GM18519 (cell line): ENCODE results near the gene G6PC3.
"Not testable (repeated sequence)": the region's sequence is repeated elsewhere in the genome, so short reads cannot be mapped to it uniquely, and the experiment has no call there.

Experiments
- ATAC-seq: cut with Tn5 transposase; IDR thresholded peaks from one replicate; pipeline ENCODE4 v1.9.1; 2021; ENCODE audit warnings: mild to moderate bottlenecking, moderate library complexity; ENCODE audit not compliant: unreplicated experiment, low FRiP score

Gene G6PC3

DNA sequence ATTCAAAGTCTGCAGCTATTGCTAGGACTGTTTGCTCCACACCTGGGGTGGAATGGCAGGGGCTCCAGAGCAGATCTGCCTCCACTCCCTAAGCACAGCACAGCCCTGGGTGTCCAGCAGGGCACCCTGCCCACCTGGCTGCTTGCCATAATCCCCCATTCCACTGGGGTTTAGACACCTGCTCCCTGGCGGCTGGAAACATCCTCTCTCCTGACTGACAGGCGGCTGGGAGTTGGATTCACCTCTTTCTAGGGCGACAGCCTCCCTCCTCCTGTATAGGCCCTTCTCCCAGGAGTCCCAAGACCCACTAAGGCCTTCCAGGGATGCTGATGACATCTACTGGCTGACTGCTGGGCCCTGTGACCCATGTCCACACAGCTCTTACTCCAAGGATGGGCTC lies 34.9 kb downstream of the G6PC3 start:
- no peak for ATAC-seq

DNA sequence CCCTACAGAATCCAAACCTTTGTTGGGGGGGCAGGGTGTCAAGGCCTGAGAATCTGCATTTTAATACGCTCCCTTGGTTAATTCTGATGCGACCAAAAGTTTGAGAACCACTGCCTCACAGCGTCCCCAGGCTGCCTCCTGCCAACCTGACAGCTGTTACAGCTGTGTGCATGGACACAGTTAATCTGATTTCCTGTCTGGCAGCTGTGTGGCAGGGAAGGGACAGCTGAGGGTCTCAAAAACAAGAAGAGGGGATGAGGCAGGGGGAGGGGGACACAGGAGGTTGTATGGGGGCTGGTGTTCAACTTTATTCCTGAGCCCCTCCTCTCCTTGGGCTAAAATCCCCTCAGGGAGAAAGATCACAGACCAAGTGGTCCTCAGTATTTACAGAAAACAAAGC lies 35.4 kb downstream of the G6PC3 start:
- ATAC-seq = no peak

DNA sequence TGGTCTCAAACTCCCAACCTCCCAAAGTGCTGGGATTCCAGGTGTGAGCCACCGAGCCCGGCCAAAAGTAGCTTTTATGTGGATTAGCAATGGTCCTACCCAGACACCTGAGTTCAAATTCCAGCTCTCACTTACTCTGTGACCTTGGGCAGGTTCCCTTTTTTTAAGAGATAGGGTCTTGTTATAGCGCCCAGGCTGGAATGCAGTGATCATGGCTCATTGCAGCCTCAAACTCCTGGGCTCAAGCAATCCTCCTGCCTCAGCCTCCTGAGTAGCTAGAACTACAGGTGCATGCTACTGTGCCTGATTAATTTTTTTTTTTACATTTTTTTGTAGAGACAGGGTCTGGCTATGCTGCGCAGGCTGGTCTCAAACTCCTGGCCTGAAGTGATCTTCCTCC lies 36.3 kb downstream of the G6PC3 start:
- ATAC-seq = no peak

DNA sequence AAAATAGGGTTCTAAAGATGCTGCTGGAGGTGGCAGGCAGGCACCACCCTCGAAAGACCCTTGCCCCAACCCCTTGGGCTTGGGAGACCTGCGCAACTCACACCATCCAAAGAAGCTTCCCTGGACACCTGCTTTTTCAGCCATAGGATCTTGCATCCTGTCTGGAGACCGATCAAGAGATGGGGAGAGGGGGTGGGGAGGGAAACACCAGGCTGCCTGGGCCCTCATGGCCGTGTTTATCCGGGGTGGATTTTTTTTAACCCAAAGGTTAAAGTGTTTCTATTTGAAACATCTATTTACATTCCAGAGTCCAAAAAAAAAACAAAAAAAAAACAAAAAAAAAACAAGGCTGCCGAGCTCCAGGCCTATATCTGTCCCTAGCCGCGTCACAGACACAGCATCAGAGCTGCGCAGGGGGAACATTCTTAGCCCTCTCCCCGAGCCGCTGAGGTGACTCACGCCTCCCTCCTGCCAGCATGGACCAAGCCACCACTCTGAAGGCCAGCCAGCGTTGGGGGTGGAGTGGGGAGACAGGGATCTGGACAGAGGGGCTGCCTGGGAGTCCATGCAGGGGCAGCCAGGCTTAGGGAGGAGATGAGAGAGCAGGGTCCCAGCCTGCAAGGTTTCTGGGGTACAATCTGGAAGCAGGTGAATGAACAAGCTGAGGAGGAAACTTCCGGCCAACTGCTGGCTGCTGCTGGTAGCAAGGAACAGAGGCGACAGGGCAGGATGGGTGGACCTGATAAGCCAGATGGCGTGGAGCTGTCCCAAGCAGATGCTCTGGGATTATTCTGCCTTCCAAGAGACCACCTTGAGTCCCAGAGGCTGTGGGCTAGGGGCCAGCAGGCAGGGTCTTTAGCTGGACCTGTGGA lies 38.1 kb downstream of the G6PC3 start:
- ATAC-seq = no peak

DNA sequence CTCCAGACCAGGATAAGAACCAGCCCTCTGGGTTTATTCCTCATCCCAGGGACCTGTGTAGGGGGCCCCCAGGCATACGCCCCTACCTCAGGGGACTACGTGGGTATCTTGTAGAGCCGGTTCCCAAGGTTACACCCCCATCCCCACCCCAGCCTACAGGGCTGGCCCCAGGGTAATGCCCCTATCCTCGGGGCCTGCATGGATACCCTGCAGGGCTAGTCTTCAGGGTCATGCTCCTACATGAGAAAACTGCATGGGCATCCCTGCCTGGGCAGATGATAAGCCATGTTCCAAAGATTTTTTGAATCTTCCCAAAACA lies 38.7 kb downstream of the G6PC3 start:
- ATAC-seq = no peak

DNA sequence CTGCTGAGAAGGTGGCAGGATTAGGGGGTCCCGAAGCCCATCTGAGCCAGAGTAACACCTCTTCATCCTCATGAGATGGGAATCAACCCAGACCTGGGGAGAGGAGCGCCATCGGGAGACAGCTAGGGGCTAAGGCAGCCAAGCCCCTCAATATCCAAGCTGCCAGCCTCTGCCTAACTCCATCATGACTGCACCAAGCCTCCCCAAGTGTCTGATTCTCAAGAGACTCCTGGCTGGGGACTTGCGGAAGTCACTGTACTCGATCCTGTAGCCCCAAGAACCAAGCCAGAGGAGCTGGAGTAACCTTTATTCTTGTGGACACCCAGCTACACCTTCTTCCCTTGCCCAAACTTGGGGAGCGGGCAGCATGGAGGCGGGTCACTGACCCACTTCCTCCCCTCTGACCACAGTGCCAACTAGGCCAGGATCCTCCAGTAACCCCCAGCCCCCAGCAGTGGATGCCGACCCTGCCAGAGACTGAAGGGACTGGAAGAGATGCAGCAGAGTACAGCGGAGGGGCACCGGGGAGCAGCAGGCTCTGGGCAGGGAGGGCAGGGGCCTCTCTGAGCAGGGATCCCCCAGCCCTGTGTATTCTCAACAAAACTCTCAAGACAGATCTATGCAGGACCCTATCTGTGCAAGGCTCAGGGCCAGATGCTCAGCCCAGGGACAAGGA lies 39.6 kb downstream of the G6PC3 start:
- no peak for ATAC-seq

DNA sequence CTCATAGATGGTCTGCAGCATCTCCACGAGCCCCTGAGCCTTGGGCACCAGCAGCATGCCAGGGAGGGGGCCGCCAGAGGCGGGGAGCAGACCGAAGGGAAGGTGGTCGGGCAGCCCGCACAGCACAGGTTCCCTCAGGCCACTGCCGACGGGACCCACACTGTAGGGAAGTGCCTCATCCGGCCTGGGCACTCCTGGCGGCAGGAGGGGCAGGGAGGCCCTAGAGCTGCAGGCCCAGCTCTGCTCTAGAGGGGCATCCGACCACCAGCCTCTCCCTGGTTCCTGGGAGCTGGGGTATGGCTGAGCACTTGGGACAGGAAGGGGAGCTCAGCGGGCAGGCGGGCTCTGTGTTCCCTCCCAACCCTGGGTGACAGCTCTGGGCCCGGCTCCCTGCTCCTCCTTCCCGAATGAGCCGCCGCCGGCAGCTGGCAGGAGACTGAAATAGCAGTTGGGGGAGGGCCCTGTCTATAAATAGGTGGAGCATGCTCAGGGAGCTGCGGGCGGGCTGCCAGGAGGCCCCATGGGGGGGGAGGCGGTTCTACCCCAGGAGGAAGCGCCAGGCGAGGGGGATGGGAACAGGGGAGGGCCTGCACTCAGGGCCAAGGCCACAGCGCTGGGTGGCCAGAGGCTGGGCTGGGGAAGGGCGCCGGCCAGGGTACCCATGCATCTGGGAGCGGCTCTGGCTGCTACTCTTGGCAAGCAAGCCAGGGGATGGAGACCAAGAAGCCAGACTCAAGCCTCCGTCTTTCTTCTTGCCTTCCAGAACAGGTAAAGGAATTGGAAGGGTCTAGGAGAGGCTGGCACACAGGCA lies 40.5 kb downstream of the G6PC3 start:
- ATAC-seq = no peak

DNA sequence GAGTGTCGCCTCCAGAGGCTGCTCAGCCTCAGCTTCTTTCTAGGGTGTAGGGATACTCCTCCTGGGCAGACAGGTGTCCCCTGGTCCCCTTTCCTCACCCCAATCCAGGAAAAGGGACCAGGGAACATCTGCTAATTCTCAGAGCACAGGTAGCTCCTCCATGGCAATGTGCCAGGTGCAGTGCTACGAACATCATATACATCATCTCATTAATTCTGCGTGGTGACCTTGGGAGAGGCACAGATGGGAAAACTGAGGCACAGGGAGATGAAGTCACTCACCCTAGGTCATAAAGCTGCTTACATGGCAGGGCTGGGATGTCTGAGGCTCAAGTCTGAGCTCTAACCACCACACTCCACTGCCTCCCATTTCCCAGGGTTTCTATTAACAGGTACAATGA lies 41.2 kb downstream of the G6PC3 start:
- no peak for ATAC-seq

DNA sequence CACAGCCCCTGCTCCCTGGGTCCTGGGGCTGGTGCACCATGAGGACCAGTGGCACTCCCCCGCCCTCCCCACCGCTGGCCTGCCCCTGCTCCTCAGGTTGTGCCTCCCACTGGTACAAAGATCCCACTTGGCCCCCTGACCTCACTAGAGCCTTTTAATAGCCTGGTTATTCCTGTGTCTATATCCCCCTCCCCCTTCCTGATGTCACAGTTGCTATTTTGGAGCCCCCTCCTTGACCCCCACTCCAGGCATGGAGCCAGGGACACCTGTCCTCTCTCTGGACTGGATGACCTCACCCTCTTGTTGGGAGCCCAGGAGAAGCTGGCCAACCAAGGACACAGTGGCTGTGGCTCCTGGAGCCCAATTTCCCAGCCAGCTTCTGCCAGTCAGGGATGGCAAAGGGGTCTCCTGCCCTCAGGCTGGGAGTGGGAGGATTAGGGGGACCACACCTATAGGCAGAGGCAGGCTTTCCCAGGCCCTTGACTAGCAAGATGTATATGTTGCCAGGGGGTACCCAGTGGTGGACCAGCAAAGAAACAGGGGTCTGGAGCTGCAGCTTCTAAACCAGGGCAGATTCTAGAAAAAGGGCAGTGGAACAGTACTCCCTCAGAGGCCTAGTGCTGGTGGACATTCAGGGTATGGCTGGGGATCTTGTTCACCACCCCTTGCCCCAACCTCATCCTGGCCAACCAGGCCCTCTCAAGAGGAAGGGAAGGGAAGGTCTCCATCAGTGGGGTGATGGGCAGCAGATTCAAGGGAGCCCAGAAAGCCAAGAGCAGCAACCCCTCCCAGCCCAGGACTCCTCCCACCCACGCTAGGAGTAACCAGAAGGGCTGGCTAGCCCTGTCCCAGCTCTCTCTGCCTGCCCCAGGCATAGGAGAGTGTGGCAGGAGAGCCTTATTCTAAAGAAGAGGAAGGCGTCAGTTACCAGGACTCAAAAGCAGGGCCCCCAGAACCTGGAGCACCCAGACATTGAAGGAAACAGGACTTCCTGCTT lies 42.0 kb downstream of the G6PC3 start:
- ATAC-seq = no peak

DNA sequence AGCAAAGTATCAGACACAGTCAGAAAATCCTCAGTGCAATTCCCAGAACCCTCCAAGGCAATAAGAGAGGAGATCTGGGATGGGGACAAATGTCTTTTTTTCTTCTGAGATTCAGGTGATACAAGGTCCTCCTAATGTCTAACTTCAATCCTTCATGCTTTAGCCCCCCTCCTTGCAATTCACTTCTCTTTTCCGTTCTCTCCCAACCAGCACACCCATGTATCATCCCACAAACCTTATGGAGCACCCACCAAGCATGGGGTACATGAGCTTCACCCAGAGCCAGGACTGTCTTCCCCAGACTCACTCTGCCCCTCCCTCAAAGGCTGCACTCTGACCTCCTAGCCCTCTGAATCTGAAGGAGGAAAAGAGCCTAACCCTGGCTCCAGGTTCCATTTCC lies 42.8 kb downstream of the G6PC3 start:
- no peak for ATAC-seq

DNA sequence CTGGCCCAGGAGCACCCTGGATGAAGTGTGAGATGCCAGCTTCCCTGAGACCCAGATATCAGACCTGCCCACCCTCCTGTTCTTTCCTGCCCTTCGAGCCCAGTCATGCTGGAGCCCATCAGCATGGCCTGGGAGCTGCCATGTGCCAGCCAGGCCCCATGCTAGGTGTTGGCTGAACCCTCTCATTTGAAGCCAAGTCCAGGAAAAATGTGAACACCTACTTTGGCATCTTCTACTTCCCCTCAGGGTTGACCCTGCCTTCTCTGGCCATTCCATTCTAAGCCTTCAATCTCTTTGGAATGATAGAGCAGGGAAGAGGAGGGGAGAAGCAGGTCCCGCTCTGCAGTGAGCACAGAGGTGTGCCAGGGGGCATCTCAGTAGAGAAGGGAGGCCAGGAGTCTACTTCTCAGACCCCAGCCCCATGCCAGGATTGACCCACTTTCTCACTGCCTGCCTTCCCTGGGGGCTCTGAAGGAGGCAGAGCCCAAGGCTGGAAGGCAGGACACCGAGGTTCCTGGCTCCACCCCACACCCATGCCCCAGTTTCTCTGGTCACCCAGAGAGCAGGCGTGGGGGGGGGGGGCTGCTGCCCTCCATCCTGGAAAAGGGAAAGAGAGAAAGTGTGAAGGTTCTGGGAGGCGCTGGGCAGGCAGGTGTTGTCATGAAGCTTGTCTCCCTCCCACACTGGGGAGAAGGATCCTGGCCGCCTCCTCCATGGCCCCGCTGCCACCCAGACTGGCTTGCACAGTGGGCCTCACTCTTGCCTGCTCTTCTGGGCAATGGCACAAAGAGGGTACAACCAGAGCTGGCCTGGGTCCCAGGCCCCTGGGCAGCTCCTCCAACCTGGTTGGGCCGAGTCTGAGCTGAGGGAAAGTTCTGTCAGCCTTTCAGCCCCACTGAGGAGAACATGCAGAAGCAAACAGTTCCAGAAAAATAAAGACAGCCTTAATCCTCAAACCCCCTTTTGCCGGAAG lies 43.6 kb downstream of the G6PC3 start:
- ATAC-seq = no peak

DNA sequence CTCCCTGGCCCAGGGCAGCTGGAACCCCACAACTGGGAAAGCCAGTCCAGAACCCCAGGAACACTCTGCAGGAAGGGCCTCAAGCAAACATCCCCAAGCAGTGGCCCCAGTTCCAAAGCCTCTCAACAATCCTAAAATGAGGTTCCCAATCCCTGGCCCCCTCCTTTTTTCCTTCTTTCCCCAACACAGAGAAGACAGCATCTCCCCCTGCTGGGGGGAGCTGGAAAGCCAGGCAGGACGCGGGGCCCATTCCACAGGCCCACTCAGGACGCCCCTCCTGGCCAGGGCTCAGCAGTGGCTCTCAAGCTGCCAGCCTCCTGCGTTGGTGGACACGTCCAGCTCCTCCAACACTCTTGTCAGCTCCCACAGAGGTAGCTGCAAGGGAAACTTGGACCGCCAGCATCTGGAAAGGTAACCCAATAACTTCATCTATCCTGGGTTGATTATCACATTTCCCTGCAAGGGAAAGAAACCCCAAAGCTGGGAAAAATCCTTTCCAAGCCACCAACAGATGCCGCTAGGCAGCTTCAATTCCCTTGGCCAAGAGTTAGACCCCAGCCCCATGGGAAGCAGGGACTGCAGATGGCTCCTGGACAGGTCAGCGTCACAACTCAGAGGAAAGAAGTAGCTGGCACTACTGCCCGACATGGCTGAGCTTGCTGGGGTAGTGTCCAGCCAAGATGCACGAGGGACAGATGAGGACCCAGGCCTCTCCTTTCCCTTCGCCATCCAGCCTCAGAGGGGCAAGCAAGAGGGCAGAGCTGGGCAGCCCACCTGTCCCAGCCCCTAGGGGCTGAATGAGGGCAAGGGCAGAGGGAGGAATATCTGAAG lies 45.3 kb downstream of the G6PC3 start:
- ATAC-seq = no peak

DNA sequence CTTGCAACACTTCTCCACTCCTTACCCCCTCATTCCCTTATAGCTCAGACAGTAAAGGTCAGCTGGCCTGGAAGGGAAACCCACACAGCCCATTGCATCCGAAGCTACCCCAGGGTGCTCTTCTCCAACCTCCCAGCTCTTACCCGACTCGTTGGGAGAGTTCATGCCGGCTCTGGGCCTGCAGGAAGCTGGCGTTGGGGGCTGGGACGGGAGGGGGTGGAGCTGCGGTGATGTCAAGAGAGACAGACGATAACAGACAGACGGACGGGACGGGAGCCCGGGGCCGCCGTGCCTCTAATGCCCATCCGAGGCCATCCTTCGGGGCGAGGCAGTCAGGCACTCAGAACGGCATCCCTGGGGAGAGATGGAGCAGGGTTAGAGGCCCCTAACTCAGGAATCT lies 46.8 kb downstream of the G6PC3 start:
- ATAC-seq = no peak

DNA sequence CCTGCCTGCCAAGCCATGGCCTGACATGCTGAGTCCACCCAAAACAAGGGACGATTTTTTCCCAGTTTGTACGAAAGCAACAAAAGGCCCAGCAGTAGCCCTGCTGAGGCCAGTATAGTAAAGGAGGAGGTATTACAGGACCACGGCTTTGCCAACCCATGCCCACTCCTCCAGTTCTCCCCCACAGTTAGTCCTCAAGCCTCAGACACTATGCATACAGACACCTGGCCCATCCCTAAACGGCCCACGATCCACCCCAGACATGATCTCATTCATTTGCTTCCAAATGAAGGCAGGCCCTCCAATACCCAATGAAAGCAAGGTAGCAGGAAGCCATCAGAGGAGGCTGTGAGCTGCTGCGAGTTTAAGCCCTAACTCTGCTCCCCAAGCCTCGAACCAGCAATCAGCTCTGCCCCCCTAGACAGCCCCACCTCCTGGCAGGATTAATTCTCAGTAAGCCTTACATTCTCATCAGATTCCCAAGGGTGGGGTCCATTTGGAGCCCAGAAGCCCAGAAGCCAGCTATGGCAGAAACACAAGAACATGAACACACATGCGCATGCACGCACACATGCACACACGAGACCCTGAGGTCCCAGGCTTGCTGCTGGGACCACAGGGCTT lies 48.0 kb downstream of the G6PC3 start:
- no peak for ATAC-seq

DNA sequence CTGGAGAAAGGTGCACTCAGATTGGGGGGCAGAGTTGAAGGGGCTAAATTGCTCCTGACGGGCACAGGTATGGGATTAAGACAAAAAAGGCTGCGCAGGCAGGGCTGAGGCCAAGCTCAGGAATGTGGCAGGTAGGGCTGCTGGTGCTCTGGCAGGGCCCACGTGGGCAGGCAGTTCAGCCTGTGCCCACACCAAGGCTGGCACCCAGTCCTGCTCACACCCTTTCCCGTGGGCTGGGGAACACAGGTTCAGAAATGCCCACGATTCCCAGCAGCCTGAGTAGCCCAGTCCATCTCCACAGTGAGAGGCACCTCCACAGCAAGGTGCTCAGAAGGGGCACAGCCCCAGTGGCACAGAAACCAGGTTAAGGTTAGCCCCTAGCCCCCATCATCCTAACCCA lies 48.5 kb downstream of the G6PC3 start:
- no peak for ATAC-seq

DNA sequence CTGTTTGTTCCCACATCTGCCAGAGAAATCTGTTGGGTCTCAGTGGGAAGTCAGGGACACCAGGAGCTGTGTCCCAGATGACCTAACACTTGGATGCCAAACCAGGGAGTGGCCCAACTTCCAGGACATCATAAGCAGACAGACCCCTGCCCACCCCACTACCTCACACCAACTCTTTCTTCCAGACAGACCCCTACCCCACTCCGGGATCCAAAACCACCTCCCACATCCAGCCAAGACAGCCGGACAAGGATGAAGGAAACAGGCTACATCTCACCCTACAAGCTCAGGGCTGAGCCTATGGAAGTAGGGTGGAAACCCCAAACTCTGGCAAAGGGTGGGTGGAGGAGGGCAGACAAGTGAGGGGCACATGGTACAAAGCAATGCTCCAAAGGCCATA lies 49.3 kb downstream of the G6PC3 start:
- ATAC-seq = no peak

DNA sequence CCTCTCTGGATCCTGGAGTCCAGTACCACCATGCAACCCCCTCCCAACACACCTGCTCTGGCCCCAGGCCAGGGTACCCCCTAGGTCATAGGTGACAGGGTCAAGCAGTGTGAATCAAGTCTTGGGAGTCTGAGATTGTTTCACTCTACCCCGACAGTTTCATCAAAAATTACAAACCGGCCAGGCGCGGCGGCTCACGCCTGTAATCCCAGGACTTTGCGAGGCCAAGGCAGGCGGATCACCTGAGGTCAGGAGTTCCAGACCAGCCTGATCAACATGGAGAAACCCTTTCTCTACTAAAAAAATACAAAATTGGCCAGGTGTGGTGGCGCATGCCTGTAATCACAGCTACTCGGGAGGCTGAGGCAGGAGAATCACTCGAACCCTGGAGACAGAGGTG lies 49.7 kb downstream of the G6PC3 start:
- not testable (repeated sequence) for ATAC-seq
